ENCODE measurements around the gene SCIMP. TPM values are rescaled to one million over a fixed set of nuclear protein-coding genes. Genes with fewer than 3 reads are reported as not detected.
"Not testable (repeated sequence)": the region's sequence is repeated elsewhere in the genome, so short reads cannot be mapped to it uniquely, and the experiment has no call there.

SCIMP gene
- polyA plus RNA-seq, 1 donor (not counting 4 experiments of a cell fraction or from before 2014, with no cell fraction given), result not detected

- no peak overlapping the region for H2AFZ ChIP-seq (ENCODE audit: control insufficient read depth, low read length)
- DNase-seq (ENCODE audit: low read depth, low spot score), result no peak
- H3K27me3 ChIP-seq (ENCODE audit: control insufficient read depth, extremely low read depth, insufficient read depth, low read length), result no peaks in the 10 kb centered on the region
- H4K20me1 ChIP-seq (ENCODE audit: control insufficient read depth, extremely low read depth, insufficient read depth, low read length), result no peaks in the 10 kb centered on the region
- dilution Hi-C loops (cut with MboI; ENCODE audit: extremely low pct_ligation_motif_present, low sequenced_read_pairs), result no loop called here
- TF ChIP-seq EZH2 (IDR thresholded peaks at IDR 0.05; ENCODE audit: low read length), result no peak
- TF ChIP-seq CTCF (optimal IDR thresholded peaks at IDR 0.05 in 1 of 3, IDR thresholded peaks at IDR 0.05 in 1 of 3, conservative IDR thresholded peaks at IDR 0.05 in 1 of 3; ENCODE audit: extremely low read depth in 1 of 3, insufficient read depth in 2 of 3, low read length in 3 of 3), result no peak
- H3K9ac ChIP-seq (ENCODE audit: control insufficient read depth, extremely low read depth, insufficient read depth, low read length), result no peak overlapping the region
- no peaks in the 10 kb centered on the region for H3K36me3 ChIP-seq (ENCODE audit: control insufficient read depth in 2 of 2, extremely low read depth in 1 of 2, insufficient read depth in 2 of 2, low read length in 2 of 2)
- H3K4me2 ChIP-seq (ENCODE audit: control insufficient read depth, extremely low read depth, insufficient read depth, low read depth, low read length), result no peak overlapping the region
- H3K9me3 ChIP-seq (ENCODE audit: control insufficient read depth, low read depth, low read length), result no peaks in the 10 kb centered on the region
- no peaks in the 10 kb centered on the region for H3K4me1 ChIP-seq (ENCODE audit: control insufficient read depth, extremely low read depth, insufficient read depth, low read length)
- FAIRE-seq, result no peak
- no peak overlapping the region for H3K27ac ChIP-seq (ENCODE audit: control insufficient read depth, insufficient read depth, low read length)
- no peak overlapping the region for H3K4me3 ChIP-seq (ENCODE audit: control insufficient read depth in 2 of 3, extremely low read depth in 1 of 3, insufficient read depth in 2 of 3, low read depth in 1 of 3, low read length in 3 of 3)
- no peaks in the 10 kb centered on the region for H3K79me2 ChIP-seq (ENCODE audit: control insufficient read depth, insufficient read depth, low read length)
- H3K9me1 ChIP-seq (ENCODE audit: control insufficient read depth, extremely low read depth, insufficient read depth, low read length), result no peaks in the 10 kb centered on the region
These were observed 14.6 kb downstream of the SCIMP start for GRCh38 chr17:5220074-5220473.

GRCh38 chr17:5219536-5219935, 15.1 kb downstream of the SCIMP start:
- no peak for FAIRE-seq
- DNase-seq (ENCODE audit: low read depth, low spot score), result no peak
- H3K4me1 ChIP-seq (ENCODE audit: control insufficient read depth, extremely low read depth, insufficient read depth, low read length), result no peaks in the 10 kb centered on the region
- no peak overlapping the region for H3K9ac ChIP-seq (ENCODE audit: control insufficient read depth, extremely low read depth, insufficient read depth, low read length)
- no peak overlapping the region for H3K4me3 ChIP-seq (ENCODE audit: control insufficient read depth in 2 of 3, extremely low read depth in 1 of 3, insufficient read depth in 2 of 3, low read depth in 1 of 3, low read length in 3 of 3)
- H3K4me2 ChIP-seq (ENCODE audit: control insufficient read depth, extremely low read depth, insufficient read depth, low read depth, low read length), result no peak overlapping the region
- H3K9me1 ChIP-seq (ENCODE audit: control insufficient read depth, extremely low read depth, insufficient read depth, low read length), result no peaks in the 10 kb centered on the region
- H3K27ac ChIP-seq (ENCODE audit: control insufficient read depth, insufficient read depth, low read length), result no peak overlapping the region
- no peaks in the 10 kb centered on the region for H3K36me3 ChIP-seq (ENCODE audit: control insufficient read depth in 2 of 2, extremely low read depth in 1 of 2, insufficient read depth in 2 of 2, low read length in 2 of 2)
- no peaks in the 10 kb centered on the region for H4K20me1 ChIP-seq (ENCODE audit: control insufficient read depth, extremely low read depth, insufficient read depth, low read length)
- dilution Hi-C loops (cut with MboI; ENCODE audit: extremely low pct_ligation_motif_present, low sequenced_read_pairs), result no loop called here
- H3K9me3 ChIP-seq (ENCODE audit: control insufficient read depth, low read depth, low read length), result no peaks in the 10 kb centered on the region
- no peak overlapping the region for H2AFZ ChIP-seq (ENCODE audit: control insufficient read depth, low read length)
- H3K79me2 ChIP-seq (ENCODE audit: control insufficient read depth, insufficient read depth, low read length), result no peaks in the 10 kb centered on the region
- no peaks in the 10 kb centered on the region for H3K27me3 ChIP-seq (ENCODE audit: control insufficient read depth, extremely low read depth, insufficient read depth, low read length)
- no peak for TF ChIP-seq EZH2 (IDR thresholded peaks at IDR 0.05; ENCODE audit: low read length)
- TF ChIP-seq CTCF (optimal IDR thresholded peaks at IDR 0.05 in 1 of 3, IDR thresholded peaks at IDR 0.05 in 1 of 3, conservative IDR thresholded peaks at IDR 0.05 in 1 of 3; ENCODE audit: extremely low read depth in 1 of 3, insufficient read depth in 2 of 3, low read length in 3 of 3), result no peak

GRCh38 chr17:5217562-5217961, 17.1 kb downstream of the SCIMP start:
- H3K9me3 ChIP-seq (ENCODE audit: control insufficient read depth, low read depth, low read length); FAIRE-seq; H2AFZ ChIP-seq (ENCODE audit: control insufficient read depth, low read length); H3K27me3 ChIP-seq (ENCODE audit: control insufficient read depth, extremely low read depth, insufficient read depth, low read length); H3K36me3 ChIP-seq (ENCODE audit: control insufficient read depth in 2 of 2, extremely low read depth in 1 of 2, insufficient read depth in 2 of 2, low read length in 2 of 2); H3K4me2 ChIP-seq (ENCODE audit: control insufficient read depth, extremely low read depth, insufficient read depth, low read depth, low read length); H3K4me3 ChIP-seq (ENCODE audit: control insufficient read depth in 2 of 3, extremely low read depth in 1 of 3, insufficient read depth in 2 of 3, low read depth in 1 of 3, low read length in 3 of 3); DNase-seq (ENCODE audit: low read depth, low spot score); H4K20me1 ChIP-seq (ENCODE audit: control insufficient read depth, extremely low read depth, insufficient read depth, low read length); H3K79me2 ChIP-seq (ENCODE audit: control insufficient read depth, insufficient read depth, low read length); H3K9ac ChIP-seq (ENCODE audit: control insufficient read depth, extremely low read depth, insufficient read depth, low read length); H3K4me1 ChIP-seq (ENCODE audit: control insufficient read depth, extremely low read depth, insufficient read depth, low read length); H3K9me1 ChIP-seq (ENCODE audit: control insufficient read depth, extremely low read depth, insufficient read depth, low read length); H3K27ac ChIP-seq (ENCODE audit: control insufficient read depth, insufficient read depth, low read length); dilution Hi-C loops (cut with MboI; ENCODE audit: extremely low pct_ligation_motif_present, low sequenced_read_pairs): not testable (repeated sequence)
